DND-41 (cell line): ENCODE measurements around the gene OR51I2.
A peak's percentile ranks its signal among the peaks of the same experiment; 100 is the strongest.

Experiments
- ATAC-seq: fragments of 200-7000 bp; cut with Tn5 transposase; 3 replicates; pipeline ENCODE4 v1.9.1; 2021; ENCODE audit warnings: low read depth; ENCODE audit not compliant: insufficient read depth
- DNase-seq: peaks from one replicate; pipeline ENCODE4 v3.0.0-alpha.2; 2020
- H2AFZ ChIP-seq: 2 replicates; pipeline ENCODE4 v1.6.0; 2012; ENCODE audit warnings: low read depth, low read length
- H3K27ac ChIP-seq: 2 replicates; pipeline ENCODE4 v1.5.1; 2012; ENCODE audit warnings: low read length, inconsistent platforms
- H3K27me3 ChIP-seq: fragments of 200-600 bp; sonication (generic); 2 replicates; pipeline ENCODE4 v1.6.0; 2012; ENCODE audit warnings: low read length, mild to moderate bottlenecking, inconsistent platforms; ENCODE audit not compliant: insufficient read depth, poor library complexity
- H3K36me3 ChIP-seq: 2 replicates; pipeline ENCODE4 v1.5.1; 2012; ENCODE audit warnings: low read length, inconsistent platforms; ENCODE audit not compliant: insufficient read depth
- H3K4me1 ChIP-seq: 2 replicates; pipeline ENCODE4 v1.5.1; 2012; ENCODE audit warnings: mild to moderate bottlenecking, low read length; ENCODE audit not compliant: insufficient read depth
- H3K4me2 ChIP-seq: 2 replicates; pipeline ENCODE4 v1.6.0; 2012; ENCODE audit warnings: mild to moderate bottlenecking, moderate library complexity, low read length, inconsistent platforms; ENCODE audit not compliant: insufficient read depth
- H3K4me3 ChIP-seq, 2 experiments: fragments of 200-600 bp in 1 of 2; shearing (Covaris generic) in 1 of 2; 2 replicates each; pipeline ENCODE4 v1.5.1; 2012 to 2016; ENCODE audit warnings: inconsistent platforms in 2 of 2, low read length in 2 of 2, mild to moderate bottlenecking in 2 of 2, low read depth in 1 of 2, moderate library complexity in 1 of 2
- H3K79me2 ChIP-seq: 2 replicates; pipeline ENCODE4 v1.6.0; 2012; ENCODE audit warnings: low read length, inconsistent platforms; ENCODE audit not compliant: insufficient read depth
- H3K9ac ChIP-seq: 2 replicates; pipeline ENCODE4 v1.6.0; 2012; ENCODE audit warnings: low read depth, mild to moderate bottlenecking, inconsistent platforms, low read length, moderate library complexity
- H3K9me3 ChIP-seq: 2 replicates; pipeline ENCODE4 v1.5.1; 2012; ENCODE audit warnings: low read length, moderate library complexity, mild to moderate bottlenecking, inconsistent platforms; ENCODE audit not compliant: insufficient read depth, severe bottlenecking
- H4K20me1 ChIP-seq: 2 replicates; pipeline ENCODE4 v1.6.0; 2012; ENCODE audit warnings: low read length; ENCODE audit not compliant: insufficient read depth
- EZH2 ChIP-seq: IDR thresholded peaks from 3 replicates; pipeline ENCODE4 v1.6.1; 2012; ENCODE audit warnings: borderline replicate concordance, low read depth, mild to moderate bottlenecking, moderate library complexity, low read length, inconsistent platforms; ENCODE audit not compliant: severe bottlenecking
- TF ChIP-seq, protein P1 (sequence below): IDR thresholded peaks from 2 replicates; pipeline ENCODE4 v1.5.1; 2012; ENCODE audit warnings: borderline replicate concordance, low read length, moderate library complexity, mild to moderate bottlenecking; ENCODE audit not compliant: poor library complexity, severe bottlenecking; ENCODE audit errors: extremely low read depth

Gene OR51I2

DNA sequence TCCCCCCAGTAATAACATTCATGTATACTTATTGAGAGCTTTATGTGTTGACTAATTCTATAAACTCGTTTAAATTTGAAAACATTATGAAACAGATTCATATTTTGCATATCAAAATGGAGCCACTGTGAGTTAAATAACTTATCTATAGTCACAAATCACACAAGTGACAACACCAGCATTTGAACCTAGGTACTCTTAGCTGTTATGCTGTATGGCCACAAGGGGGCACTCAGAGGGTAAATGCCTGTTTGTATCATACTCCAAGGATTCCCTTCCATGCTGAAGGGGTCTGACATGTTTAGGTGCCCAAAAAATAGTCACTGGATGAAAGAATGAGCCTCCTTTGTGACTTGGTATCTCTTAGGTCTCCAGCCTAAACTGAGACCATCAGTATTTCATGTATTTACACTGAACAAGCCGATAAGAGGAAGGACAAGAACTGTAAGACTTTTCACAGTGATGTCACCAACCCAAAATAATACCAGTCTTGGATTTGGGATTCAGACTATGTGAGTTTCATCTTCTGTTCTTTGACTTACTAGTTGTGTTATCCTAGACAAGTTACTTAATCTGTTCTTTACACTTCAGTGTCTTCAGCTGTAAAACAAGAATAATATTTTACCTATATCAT is 27.2 kb downstream of the OR51I2 start:
- no peaks in the 10 kb centered on the region for H4K20me1 ChIP-seq
- H3K27ac ChIP-seq = no peak overlapping the region
- ATAC-seq (peak; percentile 72; the same call in 2 of the 3 replicates), DNase-seq (peak; percentile 34)
- H2AFZ ChIP-seq = no peak overlapping the region
- no peak overlapping the region for H3K4me2 ChIP-seq
- no peak for TF ChIP-seq EZH2
- TF ChIP-seq, protein P1, sequence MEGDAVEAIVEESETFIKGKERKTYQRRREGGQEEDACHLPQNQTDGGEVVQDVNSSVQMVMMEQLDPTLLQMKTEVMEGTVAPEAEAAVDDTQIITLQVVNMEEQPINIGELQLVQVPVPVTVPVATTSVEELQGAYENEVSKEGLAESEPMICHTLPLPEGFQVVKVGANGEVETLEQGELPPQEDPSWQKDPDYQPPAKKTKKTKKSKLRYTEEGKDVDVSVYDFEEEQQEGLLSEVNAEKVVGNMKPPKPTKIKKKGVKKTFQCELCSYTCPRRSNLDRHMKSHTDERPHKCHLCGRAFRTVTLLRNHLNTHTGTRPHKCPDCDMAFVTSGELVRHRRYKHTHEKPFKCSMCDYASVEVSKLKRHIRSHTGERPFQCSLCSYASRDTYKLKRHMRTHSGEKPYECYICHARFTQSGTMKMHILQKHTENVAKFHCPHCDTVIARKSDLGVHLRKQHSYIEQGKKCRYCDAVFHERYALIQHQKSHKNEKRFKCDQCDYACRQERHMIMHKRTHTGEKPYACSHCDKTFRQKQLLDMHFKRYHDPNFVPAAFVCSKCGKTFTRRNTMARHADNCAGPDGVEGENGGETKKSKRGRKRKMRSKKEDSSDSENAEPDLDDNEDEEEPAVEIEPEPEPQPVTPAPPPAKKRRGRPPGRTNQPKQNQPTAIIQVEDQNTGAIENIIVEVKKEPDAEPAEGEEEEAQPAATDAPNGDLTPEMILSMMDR = peak; percentile 86
- H3K4me3 ChIP-seq = no peak overlapping the region
- no peaks in the 10 kb centered on the region for H3K4me1 ChIP-seq
- H3K9me3 ChIP-seq = no peaks in the 10 kb centered on the region
- no peaks in the 10 kb centered on the region for H3K79me2 ChIP-seq
- H3K9ac ChIP-seq = no peak overlapping the region
- H3K27me3 ChIP-seq = peaks cover 15% of the 10 kb centered on the region
- no peaks in the 10 kb centered on the region for H3K36me3 ChIP-seq

DNA sequence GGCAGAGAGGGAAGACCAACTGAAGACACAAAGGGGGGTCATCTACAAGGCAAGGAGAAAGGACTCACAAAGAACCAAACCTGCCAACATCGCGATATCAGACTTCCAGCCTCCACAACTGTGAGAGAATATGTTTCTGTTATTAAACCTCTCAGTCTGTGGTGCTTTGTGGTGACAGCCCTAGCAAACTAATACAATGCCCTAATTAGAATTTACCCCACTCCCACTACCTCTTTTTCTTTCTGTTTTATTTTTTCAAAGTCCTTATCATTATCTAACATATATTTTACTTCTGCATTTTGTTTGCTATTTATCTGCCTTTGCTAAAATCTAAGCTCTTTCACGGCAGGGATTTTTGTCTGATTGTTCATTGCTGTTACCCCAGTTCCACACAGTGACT is 36.9 kb downstream of the OR51I2 start:
- H3K4me3 ChIP-seq = no peak overlapping the region
- peaks cover 5% of the 10 kb centered on the region for H3K27me3 ChIP-seq
- no peak overlapping the region for H3K9ac ChIP-seq
- H2AFZ ChIP-seq = no peak overlapping the region
- H3K27ac ChIP-seq = no peak overlapping the region
- H3K9me3 ChIP-seq = no peaks in the 10 kb centered on the region
- no peaks in the 10 kb centered on the region for H4K20me1 ChIP-seq
- TF ChIP-seq, protein P1 = no peak
- TF ChIP-seq EZH2 = no peak
- no peaks in the 10 kb centered on the region for H3K36me3 ChIP-seq
- H3K4me2 ChIP-seq = no peak overlapping the region
- H3K4me1 ChIP-seq = no peaks in the 10 kb centered on the region
- ATAC-seq (no peak), DNase-seq (no peak)
- no peaks in the 10 kb centered on the region for H3K79me2 ChIP-seq

DNA sequence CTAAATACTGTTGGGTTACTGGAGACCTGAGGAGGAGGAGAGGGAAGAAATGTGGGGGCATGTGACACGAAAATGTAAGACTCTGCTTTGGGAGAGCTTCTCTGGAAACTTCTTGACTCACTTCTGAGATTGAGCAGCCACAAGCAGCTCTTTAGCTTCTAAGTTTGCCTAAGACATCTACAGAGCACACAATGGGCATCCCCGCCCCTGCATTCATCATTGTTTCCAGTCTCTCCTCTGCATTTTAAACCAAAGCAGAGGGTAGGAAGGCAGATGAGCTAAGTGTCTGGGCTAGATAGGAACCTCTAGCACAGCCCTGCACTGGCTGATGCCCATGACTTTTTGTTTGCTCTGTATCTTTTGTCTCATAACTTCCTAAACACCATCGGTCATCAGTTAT is 37.3 kb downstream of the OR51I2 start:
- Histone ChIP-seq H3K36me3 (no peaks in the 10 kb centered on the region), H3K79me2 (no peaks in the 10 kb centered on the region), H3K4me1 (no peaks in the 10 kb centered on the region), H4K20me1 (no peaks in the 10 kb centered on the region), H3K9me3 (no peaks in the 10 kb centered on the region), H3K4me2 (no peak overlapping the region), H3K4me3 (no peak overlapping the region), H2AFZ (no peak overlapping the region), H3K27me3 (peaks cover 5% of the 10 kb centered on the region), H3K9ac (no peak overlapping the region), H3K27ac (no peak overlapping the region)
- DNase-seq = no peak
- no peak for TF ChIP-seq EZH2
- TF ChIP-seq, protein P1 = no peak
- no peak for ATAC-seq

DNA sequence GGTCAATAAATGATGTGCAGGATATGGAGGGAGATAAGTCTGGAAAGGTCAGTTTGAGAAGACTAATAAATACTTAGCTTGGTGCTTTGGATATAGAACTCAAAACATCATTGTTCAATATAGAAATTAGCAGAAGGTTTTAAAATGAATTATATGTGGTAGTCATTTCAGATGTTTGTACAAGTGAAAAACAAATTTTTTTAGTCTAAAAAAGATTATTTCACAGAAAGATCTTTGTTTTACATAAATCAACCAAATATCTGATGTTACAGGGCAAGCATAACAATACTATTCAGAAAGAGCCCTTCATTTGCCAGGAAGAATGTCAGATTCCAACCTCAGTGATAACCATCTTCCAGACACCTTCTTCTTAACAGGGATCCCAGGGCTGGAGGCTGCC is 39.3 kb downstream of the OR51I2 start, which contains the start of gene OR52D1:
TSS of gene OR52D1 (plus strand) at position 301 of the 400 bp plus-strand sequence. CDS start at position 323, 22 bp downstream.
- H4K20me1 ChIP-seq = no peaks in the 10 kb centered on the region
- no peak within 1 kb of the TSS for H3K27ac ChIP-seq
- no peaks in the 10 kb centered on the region for H3K36me3 ChIP-seq
- H3K79me2 ChIP-seq = no peaks in the 10 kb centered on the region
- ATAC-seq (no peak), DNase-seq (no peak)
- H2AFZ ChIP-seq = no peak within 1 kb of the TSS
- H3K27me3 ChIP-seq = peaks cover 5% of the 10 kb centered on the region
- TF ChIP-seq, protein P1 = no peak
- no peak for TF ChIP-seq EZH2
- no peaks in the 10 kb centered on the region for H3K9me3 ChIP-seq
- no peak within 1 kb of the TSS for H3K4me2 ChIP-seq
- H3K4me3 ChIP-seq = no peak within 1 kb of the TSS
- H3K4me1 ChIP-seq = no peaks in the 10 kb centered on the region
- H3K9ac ChIP-seq = no peak within 1 kb of the TSS
